ENCODE measurements around the gene TAAR1. TPM values are rescaled to one million over a fixed set of nuclear protein-coding genes. Genes with fewer than 3 reads are reported as not detected.
"Not testable (repeated sequence)": the region's sequence is repeated elsewhere in the genome, so short reads cannot be mapped to it uniquely, and the experiment has no call there.

The TAAR1 gene
- total RNA-seq, 1 donor: not detected

DNA sequence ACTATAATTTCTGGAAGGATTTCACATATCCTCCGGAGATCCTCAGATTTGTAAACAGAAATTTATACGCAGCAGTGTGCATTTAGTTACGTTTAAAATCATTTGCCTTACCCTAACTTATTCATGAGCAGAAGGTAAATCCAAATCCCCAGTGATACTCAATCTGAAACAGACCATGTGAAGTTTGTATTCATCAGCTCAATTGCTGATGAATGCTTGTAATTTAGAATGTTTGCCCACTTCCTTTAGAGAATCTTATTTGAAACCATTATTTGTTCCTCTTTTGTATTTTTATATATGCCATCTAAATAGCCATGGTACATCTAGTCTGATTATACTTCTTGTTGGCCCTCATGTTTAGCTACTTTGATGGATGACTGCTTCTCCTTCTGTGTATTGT, 15.4 kb downstream of the TAAR1 start:
- no peaks in the 10 kb centered on the region for H3K9me3 ChIP-seq (ENCODE audit: low read depth, low read length)
- H4K20me1 ChIP-seq (ENCODE audit: insufficient read depth, low read length): no peaks in the 10 kb centered on the region
- H2AFZ ChIP-seq (ENCODE audit: low read length): no peak overlapping the region
- no peaks in the 10 kb centered on the region for H3K36me3 ChIP-seq (ENCODE audit: insufficient read depth, low read length)
- H3K27me3 ChIP-seq (ENCODE audit: insufficient read depth, low read length): no peaks in the 10 kb centered on the region
- H3K4me3 ChIP-seq (ENCODE audit: insufficient read depth, low read length): no peak overlapping the region
- H3K79me2 ChIP-seq (ENCODE audit: insufficient read depth, low read length): no peaks in the 10 kb centered on the region
- DNase-seq (ENCODE audit: insufficient read length, low spot score, missing footprints): no peak
- peaks cover 2% of the 10 kb centered on the region for H3K4me1 ChIP-seq (ENCODE audit: insufficient read depth, low read length)
- no peak overlapping the region for H3K27ac ChIP-seq (ENCODE audit: low read depth, low read length)
- no peak for TF ChIP-seq CTCF (IDR thresholded peaks at IDR 0.05; ENCODE audit: extremely low read depth, low read depth, low read length)
- H3K4me2 ChIP-seq (ENCODE audit: insufficient read depth, low read length): no peak overlapping the region

GRCh38 chr6:132637135-132637534, 21.8 kb downstream of the TAAR1 start:
- not testable (repeated sequence) for H3K9me3 ChIP-seq (ENCODE audit: low read depth, low read length); H3K79me2 ChIP-seq (ENCODE audit: insufficient read depth, low read length); H3K4me3 ChIP-seq (ENCODE audit: insufficient read depth, low read length); H3K36me3 ChIP-seq (ENCODE audit: insufficient read depth, low read length); H2AFZ ChIP-seq (ENCODE audit: low read length); DNase-seq (ENCODE audit: insufficient read length, low spot score, missing footprints); H3K27me3 ChIP-seq (ENCODE audit: insufficient read depth, low read length); H4K20me1 ChIP-seq (ENCODE audit: insufficient read depth, low read length); H3K4me1 ChIP-seq (ENCODE audit: insufficient read depth, low read length); H3K4me2 ChIP-seq (ENCODE audit: insufficient read depth, low read length); H3K27ac ChIP-seq (ENCODE audit: low read depth, low read length)

- peaks cover 14% of the 10 kb centered on the region for H3K27me3 ChIP-seq (ENCODE audit: insufficient read depth, low read length)
- not testable (repeated sequence) for H3K79me2 ChIP-seq (ENCODE audit: insufficient read depth, low read length); H4K20me1 ChIP-seq (ENCODE audit: insufficient read depth, low read length); H3K27ac ChIP-seq (ENCODE audit: low read depth, low read length); H3K4me2 ChIP-seq (ENCODE audit: insufficient read depth, low read length); H2AFZ ChIP-seq (ENCODE audit: low read length); H3K4me3 ChIP-seq (ENCODE audit: insufficient read depth, low read length); H3K4me1 ChIP-seq (ENCODE audit: insufficient read depth, low read length); H3K36me3 ChIP-seq (ENCODE audit: insufficient read depth, low read length); DNase-seq (ENCODE audit: insufficient read length, low spot score, missing footprints); H3K9me3 ChIP-seq (ENCODE audit: low read depth, low read length)
Measured at GRCh38 chr6:132635906-132636305, 23.1 kb downstream of the TAAR1 start.

GRCh38 chr6:132635288-132635687, 23.7 kb downstream of the TAAR1 start:
- not testable (repeated sequence) for H3K79me2 ChIP-seq (ENCODE audit: insufficient read depth, low read length); H3K4me1 ChIP-seq (ENCODE audit: insufficient read depth, low read length); H4K20me1 ChIP-seq (ENCODE audit: insufficient read depth, low read length); H2AFZ ChIP-seq (ENCODE audit: low read length); H3K4me2 ChIP-seq (ENCODE audit: insufficient read depth, low read length); H3K36me3 ChIP-seq (ENCODE audit: insufficient read depth, low read length); H3K9me3 ChIP-seq (ENCODE audit: low read depth, low read length); H3K27ac ChIP-seq (ENCODE audit: low read depth, low read length); H3K4me3 ChIP-seq (ENCODE audit: insufficient read depth, low read length); DNase-seq (ENCODE audit: insufficient read length, low spot score, missing footprints)
- H3K27me3 ChIP-seq (ENCODE audit: insufficient read depth, low read length): peaks cover 17% of the 10 kb centered on the region

- Histone ChIP-seq H3K27me3 (ENCODE audit: insufficient read depth, low read length) (peaks cover 17% of the 10 kb centered on the region), H3K4me2 (ENCODE audit: insufficient read depth, low read length) (no peak overlapping the region), H3K9me3 (ENCODE audit: low read depth, low read length) (no peaks in the 10 kb centered on the region), H3K4me1 (ENCODE audit: insufficient read depth, low read length) (no peaks in the 10 kb centered on the region), H3K27ac (ENCODE audit: low read depth, low read length) (no peak overlapping the region), H2AFZ (ENCODE audit: low read length) (no peak overlapping the region), H3K36me3 (ENCODE audit: insufficient read depth, low read length) (no peaks in the 10 kb centered on the region), H3K4me3 (ENCODE audit: insufficient read depth, low read length) (no peak overlapping the region), H4K20me1 (ENCODE audit: insufficient read depth, low read length) (no peaks in the 10 kb centered on the region), H3K79me2 (ENCODE audit: insufficient read depth, low read length) (no peaks in the 10 kb centered on the region)
- no peak for TF ChIP-seq CTCF (IDR thresholded peaks at IDR 0.05; ENCODE audit: extremely low read depth, low read depth, low read length)
- no peak for DNase-seq (ENCODE audit: insufficient read length, low spot score, missing footprints)
Measured at GRCh38 chr6:132634796-132635195, 24.2 kb downstream of the TAAR1 start.
